Activated CD4-positive, alpha-beta T cell treated with anti-CD3 and anti-CD28 coated beads for 24 hours (primary cell): ENCODE measurements around the gene NLE1.
"Not testable (repeated sequence)": the region's sequence is repeated elsewhere in the genome, so short reads cannot be mapped to it uniquely, and the experiment has no call there.

Source experiments
- DNase-seq, 2 donors: peaks; one replicate each; pipeline ENCODE4 v3.0.0-alpha.2; 2020; ENCODE audit warnings: low read depth in 2 of 2

The NLE1 gene

GRCh38 chr17:35129154-35129972, 12.7 kb downstream of the NLE1 start:
- no peak for DNase-seq

DNA sequence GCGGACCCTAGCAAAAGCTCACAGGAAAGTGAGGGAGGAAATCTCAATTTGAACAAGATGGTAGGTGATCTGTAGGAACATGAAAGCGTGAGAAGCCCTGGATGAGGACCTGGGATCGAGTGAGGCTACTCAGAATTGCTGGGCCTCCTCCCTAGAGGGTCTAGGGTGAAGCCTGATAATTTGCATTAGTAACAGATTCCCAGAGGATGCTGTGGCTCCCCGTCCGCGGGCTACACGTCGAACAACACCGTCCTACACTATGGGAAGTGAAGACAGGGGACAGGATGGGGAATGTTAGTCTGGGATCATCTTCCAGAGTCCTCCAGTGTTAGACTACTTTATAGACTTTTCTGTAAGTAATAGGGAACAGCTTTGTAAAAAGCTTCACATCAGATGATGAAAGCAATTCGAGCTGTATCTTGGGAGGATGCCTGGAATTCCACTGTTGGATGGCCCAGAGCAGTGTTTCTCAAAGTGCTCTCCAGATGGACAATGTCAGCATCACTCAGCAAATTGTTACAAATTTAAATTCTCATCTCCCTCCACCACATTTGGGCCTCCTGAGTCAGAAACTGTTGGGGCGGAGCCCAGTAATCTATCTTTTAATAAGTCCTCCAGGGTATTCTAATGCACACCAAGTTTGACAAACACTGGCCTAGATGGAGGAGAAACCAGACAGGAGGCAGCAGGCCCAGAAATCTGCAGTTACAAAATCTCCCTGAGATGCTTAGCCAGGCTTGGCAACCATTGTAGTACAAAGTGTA, 14.2 kb downstream of the NLE1 start:
- no peak for DNase-seq

DNA sequence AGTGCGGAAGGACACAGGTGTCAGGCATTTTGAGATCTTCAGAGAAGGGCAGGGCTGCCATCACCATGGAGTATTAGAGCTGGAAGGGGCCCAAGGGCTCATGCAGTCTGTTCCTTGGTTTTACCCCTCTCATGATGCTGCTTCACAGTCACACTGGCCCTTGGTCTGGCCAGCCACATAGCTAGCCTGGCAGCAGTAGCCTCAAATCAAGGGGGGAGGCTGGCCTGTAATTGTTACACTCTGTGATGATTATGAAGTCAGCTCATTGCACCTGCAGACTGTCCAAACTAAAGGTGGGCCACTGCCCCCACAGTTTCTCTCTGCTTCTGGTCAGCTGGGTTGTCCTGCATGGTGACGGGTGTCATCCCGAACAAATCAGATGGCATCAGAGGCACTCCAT, 20.8 kb downstream of the NLE1 start, which contains the start of gene FNDC8:
TSS of gene FNDC8 (plus strand) at position 301 of the 400 bp plus-strand sequence. CDS start at position 380, 79 bp downstream.
- no peak for DNase-seq

DNA sequence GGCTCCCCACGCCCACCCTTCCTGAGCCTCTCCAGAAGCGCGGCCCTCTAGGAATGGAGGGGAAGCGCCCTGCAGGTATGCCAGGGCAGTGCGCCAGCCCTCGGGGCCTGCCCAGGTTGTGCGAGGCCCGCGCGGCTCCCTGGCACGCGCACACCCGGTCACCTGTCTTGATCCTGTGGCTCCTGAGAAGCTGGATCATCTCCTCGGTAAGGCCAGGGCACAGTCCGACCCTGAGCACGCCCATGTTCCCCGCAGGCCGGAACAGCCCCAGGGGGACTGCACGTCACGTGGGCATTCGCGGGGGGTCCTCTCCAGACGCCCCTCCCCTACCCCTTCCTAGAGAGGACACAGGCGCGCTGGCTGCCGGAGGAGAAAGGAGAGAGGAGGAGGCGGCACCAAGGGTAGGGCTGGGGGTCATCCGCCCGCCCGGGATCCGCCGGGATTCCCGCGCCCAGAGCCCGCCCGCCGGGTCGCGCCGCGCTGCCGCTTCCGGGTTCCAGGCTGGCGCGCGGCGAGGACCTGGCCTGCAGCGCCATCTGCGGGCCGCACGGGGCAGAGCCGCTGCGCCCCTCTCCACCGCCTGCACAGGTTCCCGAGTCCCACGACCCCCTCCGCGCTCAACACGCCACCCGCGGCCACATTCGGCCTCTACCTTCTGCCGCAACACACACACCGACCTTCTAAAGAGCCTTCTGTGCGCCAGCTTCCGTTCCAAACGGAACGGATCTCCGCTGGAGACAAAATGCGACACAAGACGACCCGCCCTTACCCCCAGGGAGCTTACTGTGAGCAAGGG, 22.5 kb downstream of the NLE1 start, which contains the start of gene RAD51D:
TSS of gene RAD51D (minus strand) at position 491 of the 796 bp plus-strand sequence. CDS start at position 244, 247 bp downstream.
- peak; percentile 63 to 66 for DNase-seq

GRCh38 chr17:35117984-35118383, 24.1 kb downstream of the NLE1 start:
- no peak for DNase-seq

- no peak for DNase-seq
Measured at GRCh38 chr17:35116845-35117244, 25.3 kb downstream of the NLE1 start.

DNA sequence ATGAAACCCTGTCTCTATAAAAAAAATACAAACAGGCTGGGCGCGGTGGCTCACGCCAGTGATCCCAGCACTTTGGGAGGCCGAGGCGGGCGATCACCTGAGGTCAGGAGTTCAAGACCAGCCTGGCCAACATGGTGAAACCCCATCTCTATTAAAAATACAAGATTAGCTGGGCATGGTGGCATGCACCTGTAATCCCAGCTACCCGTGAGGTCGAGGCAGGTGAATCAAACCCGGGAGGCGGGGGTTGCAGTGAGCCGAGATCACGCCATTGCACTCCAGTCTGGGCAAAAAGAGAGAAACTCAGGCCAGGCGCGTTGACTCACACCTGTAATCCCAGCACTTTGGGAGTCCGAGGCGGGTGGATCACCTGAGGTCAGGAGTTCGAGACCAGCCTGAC, 31.3 kb downstream of the NLE1 start:
- DNase-seq = not testable (repeated sequence)

DNA sequence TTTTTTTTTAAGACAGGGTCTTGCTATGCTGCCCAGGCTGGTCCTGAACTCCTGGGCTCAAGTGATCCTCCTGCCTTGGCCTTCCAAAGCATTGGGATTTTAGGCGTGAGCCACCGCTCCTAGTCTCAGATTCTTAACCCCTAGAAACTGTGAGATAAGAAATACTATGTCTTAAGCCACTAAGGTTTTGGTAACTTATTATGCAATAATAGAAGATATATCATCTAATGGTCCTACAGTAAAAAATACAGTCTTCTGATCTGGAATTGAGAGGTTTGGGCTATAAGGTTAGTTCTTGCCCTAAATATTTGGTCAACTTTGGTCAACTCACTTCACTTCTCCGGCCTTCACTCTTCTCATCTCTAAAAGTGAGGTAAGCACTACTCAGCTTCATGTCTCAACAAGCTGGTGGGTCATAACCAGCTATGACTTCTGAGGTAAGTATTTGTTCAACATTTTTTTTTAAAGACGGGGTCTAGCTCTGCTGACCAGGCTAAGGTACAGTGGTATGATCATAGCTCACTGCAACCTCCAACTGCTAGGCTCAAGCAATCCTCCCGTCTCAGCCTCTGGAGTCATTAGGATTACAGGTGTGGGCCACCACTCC, 37.2 kb downstream of the NLE1 start:
- no peak for DNase-seq

DNA sequence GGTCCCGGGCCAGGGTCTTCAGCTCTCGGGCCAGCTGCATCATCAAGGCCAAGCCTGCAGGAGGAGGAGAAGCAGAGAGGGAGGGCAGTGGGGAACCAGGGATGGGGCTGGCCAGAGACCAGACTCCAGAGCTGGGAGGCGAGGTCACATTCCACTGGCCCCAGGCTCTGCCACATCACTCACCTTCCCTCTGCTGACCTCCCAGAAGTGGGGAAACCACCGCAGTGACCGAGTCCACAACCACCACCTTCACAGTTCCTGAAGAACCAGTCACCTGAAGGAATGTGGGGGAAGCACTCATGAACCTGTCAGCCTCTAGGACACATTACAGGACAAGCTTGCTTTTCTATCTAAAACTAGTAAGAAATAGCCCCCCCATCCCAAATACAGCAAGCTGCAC, 38.8 kb downstream of the NLE1 start:
- DNase-seq = no peak

DNA sequence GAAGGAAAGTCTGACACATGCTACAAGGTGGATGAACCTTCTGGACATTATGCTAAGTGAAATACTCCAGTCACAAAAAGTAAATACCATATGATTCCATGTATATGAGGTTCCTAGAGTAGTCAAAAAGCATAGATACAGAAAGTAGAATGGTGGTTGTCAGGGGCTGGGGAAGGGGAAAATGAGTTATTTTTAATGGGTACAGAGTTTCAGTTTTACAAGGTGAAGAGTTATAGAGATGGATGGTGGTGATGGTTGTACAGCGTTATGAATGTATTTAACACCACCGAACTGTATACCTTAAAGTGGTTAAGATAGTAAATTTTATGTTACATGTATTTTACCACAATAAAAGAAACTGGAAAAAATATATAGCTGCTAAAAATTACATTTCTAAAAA, 40.4 kb downstream of the NLE1 start:
- DNase-seq = no peak

GRCh38 chr17:35101036-35101435, 41.1 kb downstream of the NLE1 start:
- no peak for DNase-seq

DNA sequence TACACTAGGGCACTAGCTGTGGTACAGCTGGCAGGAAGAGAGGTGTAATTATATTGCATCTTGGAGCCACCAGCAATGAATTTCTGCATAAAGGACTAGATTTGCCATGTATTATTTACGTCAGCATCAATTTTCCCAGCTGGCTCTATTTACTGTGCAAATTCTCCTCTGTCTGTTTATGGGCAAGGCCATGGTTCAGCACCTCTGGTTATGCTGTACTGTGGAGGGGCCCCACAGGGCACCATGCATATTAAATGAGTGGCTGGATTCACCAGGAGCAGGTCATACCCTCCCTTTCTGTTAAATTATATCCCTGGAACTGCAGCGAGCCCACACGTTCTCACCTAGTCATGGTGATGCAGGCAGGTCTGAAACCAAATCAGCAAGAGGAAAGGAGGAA, 42.2 kb downstream of the NLE1 start:
- DNase-seq = no peak

- DNase-seq = no peak
Measured at GRCh38 chr17:35097776-35098175, 44.3 kb downstream of the NLE1 start.

DNA sequence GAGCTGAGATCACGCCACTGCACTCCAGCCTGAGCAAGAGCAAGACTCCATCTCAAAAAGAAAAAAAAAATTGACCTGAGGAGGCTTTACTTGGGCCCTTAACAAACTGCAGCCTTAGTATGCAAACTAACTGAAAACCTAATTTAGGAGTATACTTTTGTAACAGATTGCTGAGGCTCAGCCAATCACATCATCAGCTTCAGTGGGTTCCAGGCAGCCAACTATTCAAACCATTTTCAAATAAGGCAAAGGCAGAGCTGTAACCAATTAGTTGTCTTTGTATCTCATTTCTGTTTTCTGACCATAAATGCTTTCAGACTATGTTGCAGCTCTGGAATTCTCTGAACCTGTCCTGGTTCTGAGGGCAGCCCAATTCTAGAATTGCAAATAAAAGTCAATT, 46.4 kb downstream of the NLE1 start:
- no peak for DNase-seq

GRCh38 chr17:35094902-35095301, 47.2 kb downstream of the NLE1 start:
- no peak for DNase-seq

DNA sequence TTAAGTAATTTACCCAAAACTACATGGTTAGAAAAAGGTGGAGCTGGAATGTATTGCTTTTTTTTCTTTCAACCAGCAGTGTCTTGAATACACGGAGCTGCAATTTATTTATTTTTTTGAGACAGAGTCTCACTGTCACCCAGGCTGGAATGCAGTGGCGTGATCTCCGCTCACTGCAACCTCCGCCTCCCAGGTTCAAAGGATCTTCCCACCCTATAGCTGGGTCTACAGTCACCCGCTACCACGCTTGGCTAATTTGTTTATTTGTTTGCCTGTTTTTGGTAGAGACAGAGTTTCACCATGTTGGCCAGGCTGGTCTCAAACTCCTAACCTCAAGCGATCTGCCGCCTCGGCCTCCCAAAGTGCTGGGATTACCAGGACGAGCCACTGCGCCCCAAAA, 51.4 kb downstream of the NLE1 start:
- DNase-seq = not testable (repeated sequence)

DNA sequence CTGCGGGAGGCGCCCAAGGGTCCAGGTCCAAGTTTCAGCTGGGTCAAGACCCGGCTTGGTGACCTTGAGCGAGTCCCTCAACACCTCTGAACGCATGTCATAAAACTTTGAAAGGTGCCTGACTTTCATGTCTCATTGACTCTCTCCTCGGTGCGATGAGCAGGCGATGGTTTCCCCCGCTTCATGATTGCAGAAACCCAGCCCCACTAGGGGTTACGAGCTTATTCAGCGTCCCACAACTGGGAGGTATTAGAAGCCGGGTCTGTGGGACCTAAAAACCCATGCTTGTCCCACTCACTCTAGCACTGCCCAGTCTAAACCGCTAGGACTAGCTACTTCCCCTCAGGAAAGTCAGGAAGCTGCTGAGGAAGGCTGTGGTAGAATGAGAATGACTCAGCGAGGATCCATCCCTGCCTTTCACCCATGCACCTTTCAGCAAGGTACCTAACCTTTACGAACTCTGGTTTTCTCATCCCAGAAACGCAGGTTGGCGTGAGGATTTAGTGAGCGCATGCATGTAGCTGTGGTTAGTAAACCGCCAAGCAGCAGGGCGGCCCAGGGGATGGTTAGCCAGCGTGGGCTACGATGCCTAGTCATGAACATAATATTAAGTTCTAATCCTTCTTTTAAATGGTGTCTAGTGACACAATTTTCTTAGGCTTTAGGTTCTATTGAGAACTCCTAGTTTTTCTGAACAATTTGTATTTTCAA, 52.4 kb downstream of the NLE1 start:
- peak in 1 of 2 donors; percentile 37 for DNase-seq

GRCh38 chr17:35088881-35089585, 53.1 kb downstream of the NLE1 start:
- DNase-seq = peak; percentile 80 to 83

DNA sequence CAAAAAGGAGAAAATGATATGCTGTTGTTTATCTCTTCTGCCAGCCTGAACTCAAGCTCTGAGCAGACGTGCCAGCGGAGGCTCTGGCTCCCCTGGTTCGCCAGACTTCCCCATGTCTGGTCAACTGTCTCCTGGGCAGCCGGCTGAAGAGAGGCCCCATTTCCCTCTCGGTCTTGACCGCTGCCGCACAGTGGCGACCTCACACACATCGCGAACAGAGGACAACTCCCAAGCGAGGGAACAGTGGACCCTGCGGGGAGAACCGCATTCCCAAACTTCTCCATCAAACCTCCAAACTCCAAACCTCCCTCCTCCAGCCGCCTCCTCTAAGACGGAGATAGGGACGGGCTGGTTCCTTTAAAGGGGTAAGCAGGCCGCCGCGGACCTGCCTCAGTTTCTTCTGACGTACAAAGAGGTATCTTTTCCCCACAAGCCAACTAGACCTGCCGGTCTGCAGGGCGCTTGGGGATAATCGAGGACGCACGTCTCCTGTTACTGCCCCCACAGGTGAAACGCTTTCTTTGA, 53.7 kb downstream of the NLE1 start:
- DNase-seq = no peak

DNA sequence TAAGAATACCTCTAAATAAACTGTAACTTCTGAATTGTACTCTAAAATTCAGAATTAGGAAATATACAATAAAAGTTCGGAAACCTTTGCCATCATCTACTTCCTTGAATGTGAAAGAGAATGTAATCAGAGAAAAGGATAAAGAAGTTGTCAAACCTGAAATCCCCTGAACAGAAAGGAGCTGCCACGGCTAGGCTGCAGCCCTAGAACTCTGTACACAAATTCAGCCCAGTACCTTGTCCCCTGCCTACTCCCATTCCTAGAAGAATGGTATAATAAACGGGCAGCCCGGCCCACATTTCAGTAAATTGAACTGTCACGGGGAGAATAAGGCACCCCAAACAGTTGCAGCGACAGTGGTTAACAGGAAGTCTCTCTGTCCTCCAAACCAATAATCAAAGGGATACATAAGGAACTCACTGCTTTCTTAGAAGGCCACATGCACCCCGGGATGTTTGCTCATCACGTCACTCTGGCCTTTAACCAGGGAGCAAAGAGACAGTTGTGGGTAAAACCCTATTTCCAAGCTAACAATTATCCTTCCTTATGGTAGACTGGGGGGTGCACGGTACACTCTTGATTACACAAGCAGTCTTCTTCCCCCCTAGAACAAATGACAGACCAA, 54.3 kb downstream of the NLE1 start:
- DNase-seq = no peak
